Measurements from ENCODE around the gene STRN. TPM values are rescaled to one million over a fixed set of nuclear protein-coding genes. Genes with fewer than 3 reads are reported as not detected.

The STRN gene
- total RNA-seq (2022) (24.9 and 25.3 TPM in 2 replicates), Bru-seq, nascent RNA (percentile 72 among the genes with signal in this experiment), BruChase-seq, experiment 1, labeled RNA remaining after a 6-hour chase (percentile 80 among the genes with signal in this experiment), BruChase-seq, experiment 2, labeled RNA remaining after a 2-hour chase (percentile 75 among the genes with signal in this experiment)
- long read RNA-seq, full-length matches to known transcripts: 12 of 23 reads
- long read RNA-seq, partial matches to known transcripts: 3 of 23 reads
- long read RNA-seq, other reads (novel, unspliced or antisense): 8 of 23 reads

- Mint-ChIP-seq H3K4me3 (ENCODE audit: unreplicated experiment) (peak within 1 kb of the TSS; percentile 90), H3K27me3 (ENCODE audit: insufficient read depth, unreplicated experiment) (no peaks in the 10 kb centered on the region), H3K4me1 (ENCODE audit: insufficient read depth, unreplicated experiment) (peaks cover 42% of the 10 kb centered on the region), H3K9me3 (ENCODE audit: unreplicated experiment) (no peaks in the 10 kb centered on the region), H3K36me3 (ENCODE audit: insufficient read depth, unreplicated experiment) (no peaks in the 10 kb centered on the region), H3K27ac (ENCODE audit: low read depth, unreplicated experiment) (peak within 1 kb of the TSS; percentile 90)
- BruUV-seq (replicated peaks): no TSS peak
- intact Hi-C loops (cut with micrococcal nuclease): loop anchor here (2.0 kb wide), 1 partner anchor 36 kb away; no protein-coding TSS in a partner anchor
- TF ChIP-seq CTCF (IDR thresholded peaks at IDR 0.05; ENCODE audit: unreplicated experiment): no peak
- DNase-seq (ENCODE audit: unreplicated experiment): peak; percentile 95
- CTCF ChIA-PET: interaction anchor here (1.1 kb wide), 1 partner anchor 47 kb away, joined by 5 read pairs; no protein-coding TSS in a partner anchor
- POLR2A ChIA-PET: interaction anchor here (0.7 to 3.4 kb wide), 24 partner anchors 9 to 611 kb away, joined by 3 to 36 read pairs (median 4); partner anchors contain the start of genes GPATCH11 and HEATR5B
Measured at GRCh38 chr2:36966370-36967235, at the start of gene STRN. STRN (minus strand) TSS chr2:36966536; CDS start chr2:36966463, 73 bp downstream.

- DNase-seq (ENCODE audit: unreplicated experiment): no peak
- Mint-ChIP-seq H3K27ac (ENCODE audit: low read depth, unreplicated experiment) (no peak overlapping the region), H3K27me3 (ENCODE audit: insufficient read depth, unreplicated experiment) (no peaks in the 10 kb centered on the region), H3K9me3 (ENCODE audit: unreplicated experiment) (no peaks in the 10 kb centered on the region), H3K36me3 (ENCODE audit: insufficient read depth, unreplicated experiment) (peaks cover 70% of the 10 kb centered on the region), H3K4me3 (ENCODE audit: unreplicated experiment) (no peak overlapping the region), H3K4me1 (ENCODE audit: insufficient read depth, unreplicated experiment) (no peaks in the 10 kb centered on the region)
- TF ChIP-seq CTCF (IDR thresholded peaks at IDR 0.05; ENCODE audit: unreplicated experiment): no peak
- POLR2A ChIA-PET: no interaction called here
- no TSS peak for BruUV-seq (replicated peaks)
- CTCF ChIA-PET: interaction anchor here (0.9 to 1.0 kb wide), 2 partner anchors 19 to 383 kb away, joined by 3 to 4 read pairs; no protein-coding TSS in a partner anchor
- intact Hi-C loops (cut with micrococcal nuclease): no loop called here
Measured at GRCh38 chr2:37013315-37013641, 46.9 kb upstream of the STRN start.

- H3K27me3 Mint-ChIP-seq (ENCODE audit: insufficient read depth, unreplicated experiment): no peaks in the 10 kb centered on the region
- no peaks in the 10 kb centered on the region for H3K9me3 Mint-ChIP-seq (ENCODE audit: unreplicated experiment)
- no peak overlapping the region for H3K4me3 Mint-ChIP-seq (ENCODE audit: unreplicated experiment)
- ChIA-PET CTCF (interaction anchor here (0.7 kb wide), 2 partner anchors 39 to 229 kb away, joined by 3 read pairs; no protein-coding TSS in a partner anchor), POLR2A (no interaction called here)
- no peaks in the 10 kb centered on the region for H3K4me1 Mint-ChIP-seq (ENCODE audit: insufficient read depth, unreplicated experiment)
- no peak for DNase-seq (ENCODE audit: unreplicated experiment)
- intact Hi-C loops (cut with micrococcal nuclease): no loop called here
- no peak overlapping the region for H3K27ac Mint-ChIP-seq (ENCODE audit: low read depth, unreplicated experiment)
- H3K36me3 Mint-ChIP-seq (ENCODE audit: insufficient read depth, unreplicated experiment): peaks cover 52% of the 10 kb centered on the region
- no TSS peak for BruUV-seq (replicated peaks)
- TF ChIP-seq CTCF (IDR thresholded peaks at IDR 0.05; ENCODE audit: unreplicated experiment): no peak
Measured at GRCh38 chr2:37011130-37011529, 44.8 kb upstream of the STRN start.

Data from MCF 10A (cell line).